Tongue (tissue), 3 donors: ENCODE data around the gene ZNF605. TPM values are rescaled to one million over a fixed set of nuclear protein-coding genes. Genes with fewer than 3 reads are reported as not detected.
A peak's percentile ranks its signal among the peaks of the same experiment; 100 is the strongest.
"Not testable (repeated sequence)": the region's sequence is repeated elsewhere in the genome, so short reads cannot be mapped to it uniquely, and the experiment has no call there.

Source experiments
- DNase-seq: peaks from one replicate; pipeline ENCODE4 v3.0.0-alpha.2; 2015
- small RNA-seq: library from RNA; depleted of rRNA; stranded (forward); fragments of <200 nt; gene quantifications from one replicate; pipeline ENCODE3, GENCODE V24; 2014; ENCODE audit warnings: low replicate concordance
- total RNA-seq: library from RNA; depleted of rRNA; stranded (reverse); fragments of >200 nt; gene quantifications from one replicate; pipeline ENCODE4 v1.2.3, GENCODE V29; 2014

ZNF605 gene
- total RNA-seq, 1 donor from 2014 or later: 18.9 TPM

GRCh38 chr12:132904718-132905328, 51.3 kb downstream of the ZNF605 start:
- peak; percentile 77 for DNase-seq

GRCh38 chr12:132899033-132899432, 57.1 kb downstream of the ZNF605 start:
- no peak for DNase-seq

DNA sequence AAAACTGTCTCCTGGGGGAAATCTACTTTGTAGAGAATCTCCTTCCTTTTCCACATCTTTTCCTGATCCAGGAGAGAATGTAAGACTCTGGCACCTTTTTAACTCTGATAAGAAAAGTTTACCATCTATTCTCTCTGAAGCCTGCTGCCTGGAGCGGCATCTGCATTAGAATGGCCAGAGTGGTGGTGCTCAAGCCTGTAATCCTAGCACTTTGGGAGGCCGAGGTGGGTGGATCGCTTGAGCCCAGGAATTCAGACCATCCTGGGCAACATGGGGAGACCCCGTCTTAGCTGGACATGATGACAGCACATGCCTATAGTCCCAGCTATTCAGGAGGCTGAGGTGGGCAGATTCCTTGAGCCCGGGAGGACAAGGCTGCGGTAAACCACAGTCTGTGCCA, 67.3 kb downstream of the ZNF605 start:
- no peak for DNase-seq

DNA sequence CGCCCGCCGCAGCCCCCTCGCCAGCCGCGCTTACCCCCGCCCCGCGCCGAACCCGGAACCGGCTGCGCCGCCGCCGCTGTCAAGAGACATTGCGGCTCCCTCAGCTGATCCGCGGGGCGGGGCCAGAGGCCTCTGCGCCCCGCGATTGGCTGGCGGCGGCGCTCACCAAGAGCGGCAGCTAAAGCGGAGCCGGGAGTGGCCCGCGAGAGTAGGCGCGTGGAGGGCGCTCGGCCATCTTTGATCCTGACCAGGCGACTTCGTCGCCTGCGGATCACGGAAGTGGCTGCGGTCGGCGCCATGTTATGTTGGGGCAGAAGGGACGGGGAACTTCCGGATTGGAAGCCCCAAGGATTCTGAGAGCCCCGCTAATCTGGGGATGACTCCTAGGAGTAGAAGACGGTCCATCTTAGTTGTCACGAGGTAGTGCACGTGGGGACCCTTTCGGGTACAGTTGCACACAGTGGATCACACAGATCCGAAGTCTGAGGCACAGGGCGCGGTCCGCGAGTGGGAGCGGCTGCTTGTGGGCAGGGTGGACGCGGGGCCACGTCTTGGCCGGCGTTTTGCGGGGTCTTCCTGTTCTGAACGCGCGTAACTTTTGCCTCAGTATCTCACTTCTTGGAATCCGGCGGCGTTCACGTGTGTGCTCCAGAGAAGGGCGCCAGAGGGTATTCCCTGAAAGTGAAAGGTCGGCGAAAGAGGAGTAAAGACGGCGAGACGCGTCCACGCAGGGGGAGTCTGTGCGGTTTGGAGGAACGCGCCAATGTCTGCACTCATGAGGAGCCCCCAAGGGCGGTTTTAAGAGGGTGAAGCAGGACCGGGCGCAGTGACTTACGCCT, 68.4 kb downstream of the ZNF605 start, which contains the start of gene CHFR:
TSS of gene CHFR (minus strand) at position 93 of the 839 bp plus-strand sequence. CDS start 277 bp downstream, outside the sequence.
- peak; percentile 99 for DNase-seq

DNA sequence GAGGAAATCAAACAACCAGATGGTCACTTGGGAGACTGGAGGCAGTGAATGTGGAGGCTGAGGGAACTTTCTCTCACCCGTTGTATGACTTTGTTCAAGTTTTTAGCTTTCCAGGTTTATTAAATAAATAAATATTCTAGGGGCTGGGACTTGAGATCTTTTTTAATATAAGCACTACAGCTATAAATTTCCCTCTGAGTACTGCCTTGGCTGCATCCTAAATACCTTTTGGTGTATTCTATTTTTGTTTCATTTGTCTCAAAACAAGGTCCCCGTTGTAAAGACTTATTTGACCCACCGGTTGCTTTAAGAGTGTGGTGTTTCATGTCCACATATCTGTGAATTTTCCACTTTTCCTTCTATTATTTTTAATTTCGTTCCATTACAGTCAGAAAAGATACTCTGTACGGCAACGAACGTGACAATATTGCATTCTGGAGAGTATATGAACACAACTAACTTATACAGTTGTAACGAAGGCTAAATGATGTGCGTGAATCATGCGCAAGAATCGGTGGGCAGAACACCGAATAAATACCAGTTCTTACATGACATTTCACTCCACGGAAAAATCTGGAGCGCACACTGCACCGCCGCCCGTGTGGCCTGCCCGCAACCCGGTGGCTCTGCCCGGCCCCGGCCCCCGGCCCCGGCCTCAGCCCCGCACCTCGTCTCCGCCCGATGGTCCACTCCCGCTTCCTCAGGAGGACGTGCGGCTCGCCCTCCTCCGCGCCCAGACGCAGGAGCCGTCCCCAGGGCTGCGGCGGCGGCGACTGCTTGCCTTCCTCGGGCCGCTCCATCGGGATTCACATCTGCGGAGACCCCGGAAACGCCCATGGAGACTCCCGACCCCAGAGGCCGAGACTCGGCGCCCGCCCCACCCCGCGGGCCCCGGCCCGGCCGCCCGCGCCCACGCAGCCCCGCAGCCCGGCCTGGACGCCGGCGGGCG, 69.3 kb downstream of the ZNF605 start:
- peak; percentile 21 for DNase-seq

DNA sequence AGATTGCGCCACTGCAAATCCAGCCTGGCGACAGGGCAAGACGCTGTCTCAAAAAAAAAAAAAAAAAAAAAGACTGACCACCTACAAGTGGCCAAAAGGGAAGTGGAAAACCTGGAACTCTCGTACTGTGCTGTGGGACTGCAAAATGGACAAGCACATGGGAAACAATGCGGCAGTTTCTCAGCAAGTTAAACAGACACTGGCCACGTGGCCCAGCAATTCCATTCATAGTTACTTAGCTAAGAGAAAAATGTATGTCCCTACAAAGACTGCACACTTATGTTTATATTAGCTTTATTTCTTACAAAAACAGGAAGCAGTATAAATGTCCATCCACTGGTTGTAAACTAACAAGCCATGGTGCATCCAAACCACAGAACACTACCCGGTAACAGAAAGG, 74.3 kb downstream of the ZNF605 start:
- no peak for DNase-seq

- not testable (repeated sequence) for DNase-seq
Measured at GRCh38 chr12:132874620-132875019, 81.5 kb downstream of the ZNF605 start.

DNA sequence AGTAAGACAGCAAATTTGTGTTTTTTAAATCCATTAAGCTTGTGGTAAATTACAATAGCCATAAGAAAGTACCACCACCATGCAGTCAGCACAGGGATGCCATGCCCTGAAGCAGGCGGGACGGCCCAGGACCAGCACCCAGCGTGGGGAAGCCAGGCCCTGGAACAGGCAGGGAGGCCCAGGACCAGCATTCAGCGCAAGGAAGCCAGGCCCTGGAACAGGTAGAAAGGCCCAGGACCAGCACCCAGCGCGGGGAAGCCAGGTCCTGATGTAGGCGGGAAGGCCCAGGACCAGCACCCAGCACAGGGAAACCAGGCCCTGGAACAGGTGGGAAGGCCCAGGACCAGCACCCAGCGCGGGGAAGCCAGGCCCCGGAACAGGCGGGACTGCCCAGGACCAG, 81.9 kb downstream of the ZNF605 start:
- DNase-seq: no peak

- no peak for DNase-seq
Measured at GRCh38 chr12:132873724-132874123, 82.4 kb downstream of the ZNF605 start.

DNA sequence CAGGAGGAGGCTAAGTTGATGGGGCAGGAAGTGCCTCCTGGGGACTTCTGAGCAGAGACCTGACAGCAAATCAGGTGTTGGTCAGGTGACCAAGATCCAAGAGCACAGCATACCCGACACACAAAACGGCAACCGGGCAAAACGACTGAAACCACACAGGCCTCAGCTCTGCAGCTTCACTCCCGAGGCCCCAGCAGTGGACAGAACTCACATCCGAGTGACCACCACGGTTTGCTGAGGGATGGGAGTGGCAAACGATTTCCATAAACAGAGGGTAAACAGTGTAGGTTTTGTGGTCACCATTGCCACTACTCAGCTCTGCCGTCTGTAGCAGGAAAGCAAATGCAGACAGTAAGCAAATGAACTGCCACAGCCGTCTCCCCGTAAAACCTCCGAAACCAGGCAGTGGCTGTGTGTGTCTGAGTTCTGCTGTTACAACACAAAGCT, 83.1 kb downstream of the ZNF605 start:
- no peak for DNase-seq

- DNase-seq: no peak
Measured at GRCh38 chr12:132872073-132872855, 83.8 kb downstream of the ZNF605 start.

DNA sequence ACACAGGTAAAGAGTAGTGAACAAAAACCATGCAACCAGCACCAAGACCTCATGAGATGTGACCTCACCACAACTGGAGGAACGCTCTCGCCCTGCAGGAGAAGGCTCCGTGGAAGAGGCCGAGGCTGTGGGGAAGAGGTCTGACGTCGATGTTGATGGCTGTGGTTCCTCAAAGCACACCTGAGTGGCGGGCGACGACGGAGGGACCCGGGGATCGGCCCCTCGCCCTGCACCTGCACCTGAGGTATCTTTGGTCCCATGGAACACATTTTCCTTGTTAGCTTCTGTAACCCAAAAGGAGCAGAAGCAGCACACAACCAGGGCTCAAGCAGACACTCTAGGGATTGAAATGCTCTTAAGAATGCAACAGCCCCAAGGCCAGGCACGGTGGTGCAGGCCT, 86.6 kb downstream of the ZNF605 start:
- DNase-seq: no peak

Small RNAs within 50 kb of the gene (small RNA-seq; reads per million reads assigned to genes)
- not detected for gene RNU4ATAC12P

Other genes with a start within 250 kb of the ZNF605 start
- 24.1 TPM for gene PGAM5, start 245.5 kb downstream of the ZNF605 start, total RNA-seq
- gene ANKLE2, start 194.5 kb downstream of the ZNF605 start, total RNA-seq: 61.1 TPM
- gene GOLGA3, start 127.4 kb downstream of the ZNF605 start, total RNA-seq: 91.2 TPM
- 23.2 TPM for gene CHFR, start 68.7 kb downstream of the ZNF605 start, total RNA-seq
- 21.2 TPM for gene ZNF26, start 30.1 kb upstream of the ZNF605 start, total RNA-seq
- gene ZNF84, start 81.2 kb upstream of the ZNF605 start, total RNA-seq: 42.5 TPM
- 21.2 TPM for gene ZNF140, start 124.6 kb upstream of the ZNF605 start, total RNA-seq
- gene ZNF891, start 174.0 kb upstream of the ZNF605 start, total RNA-seq: 3.6 TPM
- 20.2 TPM for gene ZNF10, start 174.3 kb upstream of the ZNF605 start, total RNA-seq
- gene ZNF268, start 225.2 kb upstream of the ZNF605 start, total RNA-seq: 26.9 TPM